GM21576 (cell line): ENCODE measurements around the gene OBI1.
"Not testable (repeated sequence)": the region's sequence is repeated elsewhere in the genome, so short reads cannot be mapped to it uniquely, and the experiment has no call there.

Experiments
- ATAC-seq: cut with Tn5 transposase; IDR thresholded peaks from one replicate; pipeline ENCODE4 v1.9.1; 2021; ENCODE audit warnings: mild to moderate bottlenecking, moderate library complexity; ENCODE audit not compliant: unreplicated experiment

OBI1 gene

DNA sequence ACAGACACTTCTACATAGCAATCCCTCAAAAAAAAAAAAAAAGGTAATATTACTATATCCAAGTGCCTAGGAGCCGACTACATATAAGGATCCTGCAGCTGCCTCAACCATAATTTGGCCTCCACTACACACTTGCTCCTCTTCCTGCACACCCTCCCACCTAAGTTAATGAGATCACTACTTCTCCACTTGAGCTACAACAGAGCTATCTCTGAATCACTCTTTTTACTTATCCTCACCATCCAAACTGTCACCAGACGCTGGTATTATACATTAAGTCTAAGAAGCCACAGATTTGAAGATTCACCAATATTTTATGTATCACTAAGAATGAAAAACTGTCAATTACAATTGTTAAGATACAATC is 8.3 kb downstream of the OBI1 start:
- no peak for ATAC-seq

GRCh38 chr13:78649997-78650716 is 8.8 kb downstream of the OBI1 start:
- ATAC-seq = no peak

GRCh38 chr13:78647109-78647678 is 11.8 kb downstream of the OBI1 start:
- ATAC-seq = not testable (repeated sequence)

DNA sequence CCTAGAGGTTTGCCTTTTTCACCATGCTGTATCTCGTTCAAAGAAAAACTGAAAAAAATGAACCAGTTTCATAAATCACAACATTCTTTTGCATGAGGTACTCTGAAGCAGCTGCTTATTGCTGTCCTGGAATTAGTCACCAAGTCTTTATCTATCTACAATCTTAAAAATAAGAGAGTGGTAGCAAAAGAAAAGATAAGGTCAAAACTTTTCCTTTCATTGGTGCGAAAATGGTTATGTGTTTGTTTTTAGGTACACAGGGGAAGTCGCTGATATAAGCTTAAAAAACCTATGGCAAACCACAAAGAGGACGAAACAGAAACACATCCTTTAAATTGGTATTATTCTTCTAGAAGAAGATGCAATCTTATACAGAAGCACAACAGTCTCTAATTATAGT is 20.7 kb downstream of the OBI1 start:
- ATAC-seq = peak; percentile 75

DNA sequence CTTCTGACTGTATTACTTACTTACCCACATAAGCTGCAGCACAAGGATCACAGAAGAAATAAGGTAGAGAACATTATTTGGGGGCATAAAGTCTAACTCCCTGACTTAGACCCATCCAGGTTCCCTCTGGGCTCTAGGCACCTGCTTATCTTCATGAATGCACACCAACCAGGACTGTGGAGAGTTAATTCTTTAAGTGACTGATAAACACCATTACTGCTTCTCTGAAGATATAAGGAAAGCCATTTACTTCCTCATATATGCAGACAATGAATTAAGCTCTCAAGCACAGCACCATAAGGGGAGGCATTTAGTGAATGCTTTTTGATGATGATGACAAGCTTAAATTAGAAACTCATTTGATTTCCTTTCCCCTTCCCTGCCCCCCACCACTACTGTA is 22.5 kb downstream of the OBI1 start:
- no peak for ATAC-seq

- no peak for ATAC-seq
Measured at GRCh38 chr13:78632996-78633395, 26.0 kb downstream of the OBI1 start.

- no peak for ATAC-seq
Measured at GRCh38 chr13:78631077-78631476, 27.9 kb downstream of the OBI1 start.

DNA sequence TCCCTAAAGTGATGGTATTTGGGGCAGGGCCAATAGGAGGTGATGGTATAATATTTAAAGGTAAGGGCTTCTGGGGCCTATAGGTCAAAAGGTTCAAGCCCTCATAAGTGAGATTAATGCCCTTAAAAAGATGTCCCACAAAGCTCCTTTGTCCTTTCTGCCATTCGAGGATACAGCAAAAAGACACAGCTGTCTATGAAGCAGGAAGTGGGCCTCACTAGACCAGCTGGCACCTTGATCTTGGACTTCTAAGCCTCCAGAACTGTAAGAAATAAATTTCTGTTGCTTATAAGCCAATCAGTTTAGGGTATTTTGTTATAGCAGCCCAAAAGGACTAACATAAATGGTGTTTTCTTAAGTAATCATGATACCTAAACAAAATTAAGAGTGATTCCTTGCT is 28.4 kb downstream of the OBI1 start:
- no peak for ATAC-seq

DNA sequence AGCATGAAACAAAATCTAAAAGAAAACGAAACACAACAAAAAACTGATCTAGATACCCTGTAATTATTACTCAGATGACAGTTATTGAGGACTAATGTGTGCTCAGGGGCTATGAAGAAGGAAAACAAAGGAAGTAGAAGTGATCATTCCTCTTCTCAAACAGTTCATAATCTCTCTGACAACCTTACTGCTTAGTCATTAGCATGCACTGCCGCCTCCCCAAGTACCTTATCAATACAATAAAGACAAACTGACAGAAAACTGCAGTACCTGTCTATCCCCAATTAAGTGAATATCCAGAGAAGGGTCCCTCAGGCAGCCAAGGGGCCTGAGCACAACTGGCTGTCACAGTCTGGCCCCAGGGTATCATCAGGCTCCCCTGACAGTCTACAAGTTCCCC is 33.6 kb downstream of the OBI1 start:
- ATAC-seq = no peak

- no peak for ATAC-seq
Measured at GRCh38 chr13:78623132-78623531, 35.8 kb downstream of the OBI1 start.

- no peak for ATAC-seq
Measured at GRCh38 chr13:78620936-78621470, 38.0 kb downstream of the OBI1 start.

DNA sequence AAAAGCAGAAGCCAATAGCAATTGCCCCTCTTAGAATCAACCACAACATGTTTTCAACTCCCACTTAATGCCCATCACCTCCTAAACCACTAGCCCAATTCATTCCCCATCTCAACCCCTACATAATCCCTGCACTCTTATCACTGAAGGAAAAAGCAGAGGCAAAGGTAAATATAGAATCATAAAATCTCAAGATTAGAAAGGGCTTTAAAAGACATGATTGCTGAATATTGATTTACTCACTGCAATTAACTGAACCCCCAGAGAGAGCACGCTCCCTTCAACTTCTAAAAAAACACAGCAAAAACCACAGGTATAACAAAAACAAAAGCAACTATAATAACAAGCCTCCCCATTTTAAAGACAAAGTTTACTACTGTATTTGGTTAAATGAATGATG is 40.5 kb downstream of the OBI1 start:
- ATAC-seq = no peak

DNA sequence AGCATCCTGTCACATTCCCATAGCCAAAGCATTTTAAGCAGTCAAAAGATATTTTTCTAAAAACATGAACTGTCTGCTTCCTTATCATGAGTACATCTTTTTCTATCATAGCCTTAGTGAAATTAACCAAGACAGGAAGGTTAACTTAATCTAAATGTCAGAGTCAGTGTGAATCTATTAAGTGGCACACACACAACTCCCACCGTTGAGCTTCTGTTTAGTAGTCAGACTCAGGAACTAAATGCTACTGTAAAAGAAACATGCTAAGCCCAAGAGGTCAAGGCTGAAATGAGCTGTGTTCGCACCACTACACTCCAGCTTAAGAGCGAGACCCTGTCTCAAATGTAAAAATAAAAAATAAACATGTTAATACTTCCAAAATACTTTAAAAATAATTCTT is 47.9 kb downstream of the OBI1 start:
- ATAC-seq = no peak

GRCh38 chr13:78610381-78610883 is 48.5 kb downstream of the OBI1 start:
- no peak for ATAC-seq

DNA sequence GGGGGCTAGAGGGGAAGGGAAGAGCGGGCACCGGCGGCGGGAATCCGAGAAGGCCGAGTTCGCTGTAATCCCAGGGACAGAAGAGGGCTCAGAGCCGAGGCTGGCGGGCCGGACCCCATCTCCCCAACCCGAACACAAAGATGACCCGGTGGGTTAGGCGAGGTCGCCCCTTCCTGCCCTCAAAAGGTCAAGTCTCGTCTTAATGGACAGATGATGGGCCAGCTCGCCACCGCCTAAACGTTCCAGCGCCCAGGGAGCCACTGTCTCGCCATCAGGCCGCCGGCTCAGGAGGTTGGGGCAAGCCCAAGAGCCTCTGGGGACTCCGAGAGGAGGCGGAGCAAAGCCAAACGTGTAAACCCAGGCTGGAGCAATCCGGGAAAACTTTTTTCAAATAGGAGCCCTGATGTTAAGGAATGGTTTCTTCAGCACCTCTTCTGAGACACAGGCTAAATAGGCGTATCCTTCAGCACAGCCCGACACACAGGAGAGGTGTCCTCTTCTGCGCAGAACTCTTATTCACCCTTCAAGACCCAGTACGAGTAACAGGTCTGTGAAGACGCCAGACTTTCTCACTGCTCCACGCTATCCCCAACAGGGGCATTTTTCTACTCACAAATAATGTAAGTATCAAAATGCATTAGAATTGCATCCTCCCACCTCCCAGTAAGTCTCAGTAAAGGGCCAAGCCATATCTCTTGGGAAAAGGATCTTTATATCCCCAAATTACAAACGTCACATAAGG is 49.3 kb downstream of the OBI1 start:
- ATAC-seq = no peak

DNA sequence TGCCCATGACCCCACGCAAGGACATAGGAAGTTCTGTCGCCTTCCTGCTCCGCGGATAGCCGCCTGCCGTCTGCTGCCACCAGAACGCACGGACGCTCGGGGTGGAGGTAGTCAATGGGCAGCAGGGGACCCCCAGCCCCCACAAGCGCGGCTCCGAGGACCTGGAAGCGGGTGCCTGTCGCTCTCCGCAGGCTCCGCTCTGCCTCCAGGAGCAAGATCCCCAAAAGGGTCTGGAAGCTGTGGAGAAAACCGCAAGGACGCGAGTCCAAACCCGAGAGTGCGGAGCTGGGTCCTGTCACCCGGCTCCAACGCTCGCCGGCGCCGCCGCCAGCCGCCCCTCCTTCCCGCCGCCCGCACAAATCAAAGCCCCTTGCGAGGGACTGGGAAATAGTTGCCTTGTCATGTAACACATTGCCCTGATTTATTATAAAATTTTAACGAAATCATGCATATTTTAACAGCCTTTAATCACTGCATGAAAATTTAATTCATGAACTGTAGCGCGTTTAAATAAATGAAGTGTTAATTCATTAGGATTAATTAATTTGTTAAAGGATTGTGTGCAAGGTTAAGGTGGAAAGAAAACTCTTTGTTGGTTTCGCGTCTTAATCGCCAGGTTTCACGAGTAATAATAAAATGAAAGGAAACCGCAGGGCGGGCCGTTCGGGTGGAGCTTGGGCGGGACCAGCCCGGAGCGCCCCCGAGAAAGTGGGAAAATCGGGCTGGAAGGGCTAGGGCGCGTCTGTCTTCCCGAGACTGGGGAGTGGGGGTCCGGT is 50.1 kb downstream of the OBI1 start:
- ATAC-seq = no peak

GRCh38 chr13:78608252-78608687 is 50.7 kb downstream of the OBI1 start:
- ATAC-seq = no peak

DNA sequence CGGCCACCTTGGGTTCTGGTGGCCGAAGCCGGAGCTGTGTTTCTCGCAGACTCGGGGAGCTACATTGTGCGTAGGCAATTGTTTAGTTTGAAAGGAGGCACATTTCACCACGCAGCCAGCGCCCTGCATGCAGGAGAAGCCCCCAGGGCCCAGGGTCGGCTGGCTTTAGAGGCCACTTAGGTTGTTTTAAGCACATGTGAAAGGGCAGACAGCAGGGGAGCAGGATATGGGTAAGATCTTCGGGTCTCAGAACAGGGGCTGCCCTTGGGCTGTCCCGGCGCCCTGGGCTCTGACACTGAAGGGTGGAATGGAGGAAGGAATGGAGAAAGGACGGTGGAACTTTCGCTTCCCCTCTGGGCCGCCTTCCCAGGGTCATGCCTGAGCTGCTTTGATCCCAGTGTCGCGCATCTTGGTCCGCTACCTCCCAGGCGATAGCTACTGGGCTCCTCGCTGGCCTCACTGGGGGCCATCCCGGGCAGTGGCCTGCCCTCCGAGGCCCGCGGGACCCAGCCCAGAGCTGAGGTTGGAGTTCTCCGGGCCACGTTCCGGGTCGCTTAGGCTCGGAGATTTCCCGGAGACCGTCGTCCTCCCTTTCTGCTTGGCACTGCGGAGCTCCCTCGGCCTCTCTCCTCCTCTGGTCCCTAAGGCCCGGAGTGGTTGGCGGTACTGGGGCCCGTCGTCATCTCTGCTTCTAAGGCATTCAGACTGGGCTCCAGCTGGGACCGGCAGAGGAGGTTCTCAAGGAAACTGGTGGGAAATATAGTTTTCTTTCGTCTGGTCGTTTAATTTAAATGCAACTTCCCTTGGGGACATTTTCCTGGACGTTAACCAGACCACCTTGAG is 51.3 kb downstream of the OBI1 start:
- ATAC-seq = no peak

GRCh38 chr13:78606471-78607408 is 52.2 kb downstream of the OBI1 start:
- ATAC-seq = no peak
